Measurements from ENCODE around the gene ZNF853. TPM values are rescaled to one million over a fixed set of nuclear protein-coding genes. Genes with fewer than 3 reads are reported as not detected.

ZNF853 gene
- total RNA-seq, 4 donors from 2014 or later, result 17.2 to 27.4 (median 22.1) TPM

GRCh38 chr7:6649241-6649961 lies 34.0 kb downstream of the ZNF853 start:
- Histone ChIP-seq H3K9me3 (no peaks in the 10 kb centered on the region), H3K4me1 (peaks cover 5 to 16% of the 10 kb centered on the region in 2 donors), H3K27ac (no peak overlapping the region), H3K4me3 (replicated peaks in 1 of 3) (no peak overlapping the region), H3K27me3 (no peaks in the 10 kb centered on the region), H3K36me3 (peaks cover 23 to 30% of the 10 kb centered on the region in 2 donors)
- intact Hi-C loops (cut with DNase I), result no loop called here
- 77 to 91% methylated on average over 4 to 7 of the region's 13 CpGs for WGBS, 2 donors
- no peak for DNase-seq
- TF ChIP-seq CTCF (IDR thresholded peaks at IDR 0.05) (no peak), POLR2A (IDR thresholded peaks at IDR 0.05) (no peak)

GRCh38 chr7:6650086-6650485 lies 34.7 kb downstream of the ZNF853 start:
- no peak for TF ChIP-seq CTCF (IDR thresholded peaks at IDR 0.05)
- no peak for TF ChIP-seq POLR2A (IDR thresholded peaks at IDR 0.05)
- 94 to 96% methylated on average over 10 of the region's 10 CpGs for WGBS, 2 donors
- no peak overlapping the region for H3K27ac ChIP-seq
- peaks cover 5 to 16% of the 10 kb centered on the region in 2 donors for H3K4me1 ChIP-seq
- H3K9me3 ChIP-seq, result no peaks in the 10 kb centered on the region
- no peaks in the 10 kb centered on the region for H3K27me3 ChIP-seq
- H3K36me3 ChIP-seq, result peaks cover 23 to 28% of the 10 kb centered on the region in 2 donors
- intact Hi-C loops (cut with DNase I), result loop anchor here (10.0 kb wide), 1 partner anchor 55 kb away; the partner anchor contains the start of gene ZNF12
- no peak overlapping the region for H3K4me3 ChIP-seq (replicated peaks in 1 of 3)
- DNase-seq, result no peak

GRCh38 chr7:6650521-6651011 lies 35.2 kb downstream of the ZNF853 start:
- no peak overlapping the region for H3K27ac ChIP-seq
- peaks cover 5 to 16% of the 10 kb centered on the region in 2 donors for H3K4me1 ChIP-seq
- no peaks in the 10 kb centered on the region for H3K27me3 ChIP-seq
- no peak overlapping the region for H3K4me3 ChIP-seq (replicated peaks in 1 of 3)
- TF ChIP-seq POLR2A (IDR thresholded peaks at IDR 0.05) (no peak), CTCF (IDR thresholded peaks at IDR 0.05) (no peak)
- 93 to 96% methylated on average over 7 to 12 of the region's 12 CpGs for WGBS, 2 donors
- H3K36me3 ChIP-seq, result peaks cover 26 to 27% of the 10 kb centered on the region in 2 donors
- intact Hi-C loops (cut with DNase I), result loop anchor here (10.0 kb wide), 1 partner anchor 54 kb away; the partner anchor contains the start of gene ZNF12
- no peak for DNase-seq
- H3K9me3 ChIP-seq, result no peaks in the 10 kb centered on the region

GRCh38 chr7:6651851-6652445 lies 36.5 kb downstream of the ZNF853 start:
- Histone ChIP-seq H3K27ac (no peak overlapping the region), H3K4me3 (replicated peaks in 1 of 3) (no peak overlapping the region), H3K36me3 (peaks cover 20 to 27% of the 10 kb centered on the region in 2 donors), H3K9me3 (no peaks in the 10 kb centered on the region), H3K4me1 (peaks cover 2 to 6% of the 10 kb centered on the region in 2 donors), H3K27me3 (no peaks in the 10 kb centered on the region)
- no peak for DNase-seq
- intact Hi-C loops (cut with DNase I), result loop anchor here (10.0 kb wide), 1 partner anchor 53 kb away; the partner anchor contains the start of gene ZNF12
- TF ChIP-seq CTCF (IDR thresholded peaks at IDR 0.05) (no peak), POLR2A (IDR thresholded peaks at IDR 0.05) (no peak)
- WGBS, 2 donors, result 96 to 97% methylated on average over 23 to 32 of the region's 32 CpGs

Measured in thyroid gland (tissue), 4 donors.